ENCODE data around the gene AP5S1.

DNA sequence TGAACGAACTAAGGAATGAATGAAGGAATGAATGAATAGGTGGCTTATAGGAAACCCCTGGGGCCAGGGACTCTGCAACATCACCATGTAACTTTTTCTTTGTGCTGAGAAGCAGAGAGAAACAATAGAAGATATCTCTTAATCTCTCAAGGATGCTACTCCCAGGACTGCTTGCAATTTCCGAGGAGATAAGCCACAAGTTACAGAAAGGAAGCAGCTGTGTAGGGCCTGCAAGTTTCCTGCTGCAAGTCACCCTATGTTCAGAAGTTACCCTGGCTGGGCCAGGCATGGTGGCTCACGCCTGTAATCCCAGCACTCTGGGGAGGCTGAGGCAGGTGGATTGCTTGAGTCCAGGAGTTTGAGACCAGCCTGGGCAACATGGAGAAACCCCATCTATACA is 19.0 kb downstream of the AP5S1 start:
- TF ChIP-seq, protein P1, sequence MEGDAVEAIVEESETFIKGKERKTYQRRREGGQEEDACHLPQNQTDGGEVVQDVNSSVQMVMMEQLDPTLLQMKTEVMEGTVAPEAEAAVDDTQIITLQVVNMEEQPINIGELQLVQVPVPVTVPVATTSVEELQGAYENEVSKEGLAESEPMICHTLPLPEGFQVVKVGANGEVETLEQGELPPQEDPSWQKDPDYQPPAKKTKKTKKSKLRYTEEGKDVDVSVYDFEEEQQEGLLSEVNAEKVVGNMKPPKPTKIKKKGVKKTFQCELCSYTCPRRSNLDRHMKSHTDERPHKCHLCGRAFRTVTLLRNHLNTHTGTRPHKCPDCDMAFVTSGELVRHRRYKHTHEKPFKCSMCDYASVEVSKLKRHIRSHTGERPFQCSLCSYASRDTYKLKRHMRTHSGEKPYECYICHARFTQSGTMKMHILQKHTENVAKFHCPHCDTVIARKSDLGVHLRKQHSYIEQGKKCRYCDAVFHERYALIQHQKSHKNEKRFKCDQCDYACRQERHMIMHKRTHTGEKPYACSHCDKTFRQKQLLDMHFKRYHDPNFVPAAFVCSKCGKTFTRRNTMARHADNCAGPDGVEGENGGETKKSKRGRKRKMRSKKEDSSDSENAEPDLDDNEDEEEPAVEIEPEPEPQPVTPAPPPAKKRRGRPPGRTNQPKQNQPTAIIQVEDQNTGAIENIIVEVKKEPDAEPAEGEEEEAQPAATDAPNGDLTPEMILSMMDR (IDR thresholded peaks at IDR 0.05) = no peak
- no peak for TF ChIP-seq POLR2A (IDR thresholded peaks at IDR 0.05)

Data from vagina (tissue), 2 donors.